HG03565 (cell line): ENCODE data around the gene HOXB7.

ENCODE experiments used
- ATAC-seq: cut with Tn5 transposase; IDR thresholded peaks from one replicate; pipeline ENCODE4 v1.9.1; 2021; ENCODE audit warnings: mild to moderate bottlenecking, moderate library complexity; ENCODE audit not compliant: unreplicated experiment

Gene HOXB7

GRCh38 chr17:48596735-48597527 lies 13.9 kb downstream of the HOXB7 start:
- ATAC-seq = no peak

GRCh38 chr17:48596000-48596734 lies 14.7 kb downstream of the HOXB7 start:
- no peak for ATAC-seq

GRCh38 chr17:48595278-48595999 lies 15.4 kb downstream of the HOXB7 start:
- no peak for ATAC-seq

- no peak for ATAC-seq
These were observed 16.1 kb downstream of the HOXB7 start for GRCh38 chr17:48594538-48595277.

GRCh38 chr17:48593840-48594537 lies 16.8 kb downstream of the HOXB7 start:
- ATAC-seq = no peak

GRCh38 chr17:48593126-48593829 lies 17.5 kb downstream of the HOXB7 start, which contains the start of gene HOXB5:
Gene HOXB5, minus strand, starts transcription at chr17:48593779. Its CDS starts 97 bp downstream, at chr17:48593682.
- ATAC-seq = no peak

- ATAC-seq = no peak
These were observed 18.2 kb downstream of the HOXB7 start for GRCh38 chr17:48592577-48592976.

GRCh38 chr17:48592057-48592514 lies 18.7 kb downstream of the HOXB7 start:
- no peak for ATAC-seq

- no peak for ATAC-seq
These were observed 19.4 kb downstream of the HOXB7 start for GRCh38 chr17:48591255-48592056.

- no peak for ATAC-seq
These were observed 20.1 kb downstream of the HOXB7 start for GRCh38 chr17:48590607-48591161.

GRCh38 chr17:48589831-48590606 lies 20.8 kb downstream of the HOXB7 start, which contains the start of gene HOXB3:
Gene HOXB3, minus strand, starts transcription at chr17:48590241. Its CDS starts 37,767 bp downstream, at chr17:48552474.
- no peak for ATAC-seq

- ATAC-seq = no peak
These were observed 21.6 kb downstream of the HOXB7 start for GRCh38 chr17:48589060-48589830.

- no peak for ATAC-seq
These were observed 22.3 kb downstream of the HOXB7 start for GRCh38 chr17:48588528-48588927.

GRCh38 chr17:48588074-48588415 lies 22.8 kb downstream of the HOXB7 start:
- no peak for ATAC-seq

GRCh38 chr17:48587276-48588073 lies 23.3 kb downstream of the HOXB7 start:
- no peak for ATAC-seq
